CD4-positive, alpha-beta T cell treated with Interleukin-15 for 1 hour (primary cell): ENCODE measurements around the gene AP5B1.
"Not testable (repeated sequence)": the region's sequence is repeated elsewhere in the genome, so short reads cannot be mapped to it uniquely, and the experiment has no call there.

Experiments
- DNase-seq: peaks from one replicate; pipeline ENCODE4 v3.0.0-alpha.2; 2020

AP5B1 gene

DNA sequence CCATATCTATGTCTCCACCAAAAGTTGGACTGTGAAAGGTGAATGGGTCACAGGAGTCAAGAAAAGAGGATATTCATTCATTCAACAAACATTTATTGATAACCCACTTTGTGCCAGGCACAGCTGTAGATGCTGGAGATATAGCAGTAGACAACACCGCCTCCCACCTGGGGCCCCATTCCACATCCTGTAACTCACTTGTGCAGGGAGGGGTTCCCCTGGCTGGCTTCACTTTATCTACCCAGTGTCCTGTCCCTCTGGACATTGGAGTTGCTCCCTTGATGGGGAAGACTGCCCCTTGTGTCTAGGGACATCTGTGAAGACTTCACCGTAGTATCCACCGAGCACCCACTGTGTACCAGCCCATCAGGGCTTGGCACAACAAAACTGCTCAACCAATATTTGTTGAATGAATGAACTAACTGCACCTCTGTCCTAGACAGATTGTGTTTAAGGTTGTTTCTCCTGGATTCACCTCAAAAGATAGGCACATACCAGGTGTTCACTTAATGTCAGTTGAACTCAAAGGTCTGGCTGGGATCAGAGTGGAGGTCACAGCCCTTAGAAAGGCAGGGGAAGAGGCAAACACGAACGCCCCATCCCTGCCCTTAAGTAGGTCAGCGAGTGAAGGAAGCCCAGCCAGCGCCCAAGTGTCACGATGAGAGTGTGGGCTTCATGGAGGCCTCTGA lies 4.7 kb upstream of the AP5B1 start:
- DNase-seq: no peak

DNA sequence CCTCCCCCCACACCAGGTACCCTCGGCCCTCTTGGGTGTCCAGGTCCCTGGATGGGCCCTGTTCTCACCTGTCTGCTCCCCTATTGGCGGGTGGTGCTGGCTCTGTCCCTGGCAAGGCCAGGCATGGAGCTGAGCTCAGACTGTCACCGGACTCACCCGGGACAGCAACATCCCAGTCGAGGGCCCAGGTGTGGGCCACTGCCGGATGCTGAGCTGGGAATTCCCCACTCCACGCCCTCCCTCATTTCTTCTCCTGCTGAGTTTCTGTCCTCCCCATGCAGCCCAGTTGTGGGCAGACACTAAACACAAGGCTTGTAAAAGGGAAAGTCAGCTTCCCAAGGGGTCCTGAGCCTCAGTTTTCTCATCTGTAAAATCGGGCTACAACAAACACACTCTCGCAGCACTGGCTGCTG lies 2.0 kb upstream of the AP5B1 start:
- no peak for DNase-seq

- DNase-seq: no peak
Measured at GRCh38 chr11:65781962-65782815, 1.4 kb upstream of the AP5B1 start.

- DNase-seq: no peak
Measured at GRCh38 chr11:65781152-65781961, 581 bp upstream of the AP5B1 start.

DNA sequence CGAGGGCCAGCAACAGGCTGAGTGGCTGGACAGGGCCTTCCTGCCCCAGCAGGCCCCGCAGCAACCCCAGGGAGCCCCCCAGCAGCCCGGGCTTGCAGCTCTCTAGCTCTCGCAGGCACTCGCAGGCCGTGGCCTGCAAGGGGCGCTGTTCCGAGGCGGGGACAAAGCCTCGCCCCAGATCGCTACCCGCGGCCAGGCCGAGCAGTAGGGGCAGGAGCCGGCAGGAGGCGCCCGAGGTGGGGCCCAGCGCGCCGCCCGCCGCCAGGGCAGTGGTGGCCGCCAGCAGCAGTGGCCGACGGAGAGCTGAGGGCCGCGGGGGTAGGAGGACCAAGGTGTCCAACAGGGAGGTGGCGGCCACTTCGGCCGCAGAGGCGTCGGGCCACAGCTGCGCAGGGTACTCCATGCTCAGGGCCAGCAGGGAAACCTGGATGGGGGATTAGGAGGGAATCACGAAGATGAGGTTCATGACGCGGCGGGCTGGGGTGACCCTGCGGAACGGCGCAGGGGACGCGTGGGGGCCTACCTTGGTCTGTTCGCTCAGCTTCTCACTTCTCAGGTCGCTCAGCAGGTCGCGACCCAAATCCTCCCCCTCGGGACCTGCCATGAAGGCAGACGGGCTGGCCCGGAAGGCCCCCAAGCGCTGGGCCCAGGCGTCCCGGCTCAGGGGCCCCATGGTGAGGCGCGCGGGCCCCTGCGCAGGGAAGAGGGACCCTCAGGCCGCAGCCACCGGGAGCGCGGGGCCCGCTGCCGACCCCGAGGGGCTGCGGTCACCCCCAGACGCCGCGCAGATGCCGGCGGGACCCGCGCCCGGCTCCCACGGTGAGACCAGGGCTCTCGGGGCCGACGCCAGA lies 632 bp downstream of the AP5B1 start:
- peak; percentile 80 for DNase-seq

- DNase-seq: no peak
Measured at GRCh38 chr11:65779669-65779918, 1.2 kb downstream of the AP5B1 start.

GRCh38 chr11:65778901-65779668 lies 1.7 kb downstream of the AP5B1 start:
- DNase-seq: no peak

GRCh38 chr11:65778431-65778900 lies 2.3 kb downstream of the AP5B1 start:
- DNase-seq: no peak

DNA sequence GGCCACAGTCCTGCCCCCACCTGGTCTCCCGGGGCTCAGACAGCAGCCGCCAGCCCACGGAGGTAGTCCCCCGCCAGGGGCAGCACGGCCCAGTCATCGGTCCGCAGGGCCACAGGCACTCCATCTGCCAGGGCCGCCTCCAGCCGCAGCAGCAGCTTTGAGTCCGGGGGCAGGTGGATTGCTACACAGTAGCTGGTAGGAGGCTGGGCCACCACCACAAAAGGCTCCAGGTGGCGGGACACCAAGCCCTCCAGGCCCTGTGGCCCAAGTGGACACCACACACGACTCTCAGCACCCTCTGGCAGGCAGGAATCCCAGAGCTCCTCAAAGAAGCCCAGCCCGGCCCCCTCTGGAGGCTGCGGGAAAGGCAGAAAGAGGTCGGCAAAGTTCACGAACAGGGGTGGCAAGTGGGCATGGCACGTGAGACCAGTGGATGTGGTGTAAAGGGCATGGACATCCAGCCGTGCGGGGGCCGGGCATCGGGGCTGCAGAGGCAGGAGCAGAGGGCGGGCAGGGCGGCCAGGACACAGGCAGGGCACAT lies 2.9 kb downstream of the AP5B1 start:
- DNase-seq: no peak

- DNase-seq: no peak
Measured at GRCh38 chr11:65777241-65777640, 3.5 kb downstream of the AP5B1 start.

GRCh38 chr11:65776710-65777141 lies 4.0 kb downstream of the AP5B1 start:
- no peak for DNase-seq

GRCh38 chr11:65776196-65776595 lies 4.6 kb downstream of the AP5B1 start:
- peak; percentile 71 for DNase-seq

DNA sequence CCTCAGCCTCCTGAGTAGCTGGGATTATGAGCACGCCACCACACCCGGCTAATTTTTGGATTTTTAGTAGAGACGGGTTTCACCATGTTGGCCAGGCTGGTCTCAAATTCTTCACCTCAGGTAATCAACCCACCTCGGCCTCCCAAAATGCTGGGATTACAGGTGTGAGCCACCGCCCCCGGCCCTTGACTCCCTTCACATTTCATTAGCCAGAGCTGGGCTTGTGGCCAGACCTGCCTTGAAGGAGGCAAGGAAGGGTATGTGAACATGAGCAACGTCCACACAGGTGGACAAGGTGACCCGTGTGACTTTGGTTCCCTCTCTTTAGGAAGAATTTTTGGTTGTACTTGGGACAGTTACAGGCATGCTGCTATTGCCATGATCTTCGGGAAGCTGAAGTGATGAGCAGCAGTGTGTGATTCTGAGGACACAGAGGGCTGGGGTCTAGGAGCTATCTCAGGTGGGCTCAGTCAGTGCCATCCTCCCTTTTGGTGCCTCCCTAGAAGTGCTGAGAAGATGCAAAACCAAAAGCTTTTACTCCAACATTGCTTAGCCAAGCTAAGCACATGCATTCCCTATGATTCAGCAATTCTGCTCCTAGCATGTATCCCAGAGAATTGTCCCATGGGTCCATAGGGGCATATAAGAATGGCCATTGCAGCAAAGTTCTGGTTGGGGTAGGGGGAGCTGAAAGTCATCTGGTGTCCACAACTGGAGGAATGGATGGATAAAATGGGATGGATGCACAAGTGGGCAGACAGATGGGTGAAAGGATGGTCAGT lies 6.1 kb downstream of the AP5B1 start:
- DNase-seq: no peak

DNA sequence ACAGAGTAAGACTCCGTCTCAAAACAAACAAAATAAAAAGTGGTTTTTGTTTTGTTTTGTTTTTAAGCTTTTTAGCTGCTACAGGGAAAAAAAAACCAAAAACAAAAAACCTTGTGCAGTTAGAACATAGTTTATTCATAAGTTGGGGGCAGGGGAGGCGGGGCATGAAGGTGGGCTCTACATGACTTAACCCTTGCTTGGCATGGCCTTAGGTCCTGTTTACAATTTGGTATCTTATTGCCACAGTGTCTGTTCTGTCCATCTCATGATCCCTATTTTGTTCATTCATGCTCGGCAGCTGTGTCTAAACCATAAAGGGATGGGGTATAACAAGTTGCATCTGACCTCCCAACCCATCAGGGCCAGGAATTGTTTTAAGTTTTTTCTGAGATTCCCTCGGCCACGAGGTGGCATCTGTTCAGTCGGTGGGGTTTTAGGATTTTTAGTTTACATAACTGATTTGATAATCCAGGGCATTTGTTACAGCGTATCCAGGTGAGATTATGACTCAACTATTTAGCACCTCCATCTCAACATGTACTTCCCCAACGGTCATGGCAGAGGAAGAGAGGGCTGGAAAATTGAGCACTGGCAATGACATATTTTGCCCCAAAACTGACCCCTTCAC lies 6.9 kb downstream of the AP5B1 start:
- DNase-seq: no peak

GRCh38 chr11:65771589-65772112 lies 9.1 kb downstream of the AP5B1 start:
- DNase-seq: no peak

- no peak for DNase-seq
Measured at GRCh38 chr11:65770951-65771567, 9.7 kb downstream of the AP5B1 start.

DNA sequence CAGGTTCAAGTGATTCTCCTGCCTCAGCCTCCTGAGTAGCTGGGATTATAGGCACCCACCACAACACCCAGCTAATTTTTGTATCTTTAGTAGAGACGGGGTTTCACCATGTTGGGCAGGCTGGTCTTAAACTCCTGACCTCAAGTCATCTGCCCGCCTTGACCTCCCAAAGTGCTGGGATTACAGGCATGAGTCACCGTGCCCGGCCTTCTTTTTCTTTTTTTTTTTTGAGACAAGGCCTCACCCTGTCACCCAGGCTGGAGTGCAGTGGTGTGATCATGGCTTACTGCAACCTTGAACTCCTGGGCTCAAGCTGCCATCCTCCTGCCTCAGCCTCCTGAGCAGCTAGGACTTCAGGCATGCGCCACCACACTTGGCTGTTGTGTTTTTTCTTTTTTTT lies 13.0 kb downstream of the AP5B1 start:
- not testable (repeated sequence) for DNase-seq

GRCh38 chr11:65767406-65767805 lies 13.4 kb downstream of the AP5B1 start:
- no peak for DNase-seq

- DNase-seq: no peak
Measured at GRCh38 chr11:65766535-65766934, 14.2 kb downstream of the AP5B1 start.
